Natural killer cell (primary cell): ENCODE data around the gene RFNG. TPM values are rescaled to one million over a fixed set of nuclear protein-coding genes. Genes with fewer than 3 reads are reported as not detected.

Experiments
- ATAC-seq, 3 donors: fragments of 150-1000 bp in 2 of 3; fragments of 200-7000 bp in 1 of 3; cut with Tn5 transposase; 1 replicate in 1 of 3; 2 replicates in 2 of 3; pipeline ENCODE4 v1.10.0; 2021; ENCODE audit warnings: mild to moderate bottlenecking in 2 of 3, moderate library complexity in 2 of 3
- DNase-seq, 2 donors: peaks; one replicate each; pipeline versions ENCODE4 v3.0.0 to v3.0.0-alpha.2; 2013 to 2021; ENCODE audit warnings: mixed read lengths in 1 of 2
- H3K27ac ChIP-seq: one replicate; pipeline ENCODE4 v1.5.1; 2013; ENCODE audit warnings: mild to moderate bottlenecking, low read length
- H3K27me3 ChIP-seq: one replicate; pipeline ENCODE4 v1.6.1; 2013; ENCODE audit warnings: low read length; ENCODE audit not compliant: control insufficient read depth, insufficient read depth
- H3K36me3 ChIP-seq: one replicate; pipeline ENCODE4 v1.6.1; 2013; ENCODE audit warnings: low read length; ENCODE audit not compliant: control insufficient read depth, insufficient read depth
- H3K4me1 ChIP-seq: one replicate; pipeline ENCODE4 v1.6.1; 2013; ENCODE audit warnings: low read length; ENCODE audit not compliant: control insufficient read depth, insufficient read depth
- H3K4me3 ChIP-seq: one replicate; pipeline ENCODE4 v1.5.1; 2013; ENCODE audit warnings: low read length
- H3K9me3 ChIP-seq: one replicate; pipeline ENCODE4 v1.6.1; 2013; ENCODE audit warnings: low read length; ENCODE audit not compliant: control insufficient read depth, insufficient read depth
- H3K27ac Mint-ChIP-seq, 2 donors: one replicate each; pipeline ENCODE4 v1.8.0; 2022; ENCODE audit warnings: mild to moderate bottlenecking in 2 of 2, mixed read lengths in 2 of 2, moderate library complexity in 1 of 2
- H3K27me3 Mint-ChIP-seq, 2 donors: one replicate each; pipeline ENCODE4 v1.8.0; 2022; ENCODE audit warnings: low read depth in 2 of 2, mixed read lengths in 2 of 2
- H3K36me3 Mint-ChIP-seq: one replicate; pipeline ENCODE4 v1.8.0; 2022; ENCODE audit warnings: mixed read lengths
- H3K4me1 Mint-ChIP-seq, 2 donors: one replicate each; pipeline ENCODE4 v1.8.0; 2022; ENCODE audit warnings: mixed read lengths in 2 of 2
- H3K4me3 Mint-ChIP-seq: one replicate; pipeline ENCODE4 v1.8.0; 2022; ENCODE audit warnings: mild to moderate bottlenecking, moderate library complexity, mixed read lengths
- H3K9me3 Mint-ChIP-seq, 2 donors: one replicate each; pipeline ENCODE4 v1.8.0; 2022; ENCODE audit warnings: mixed read lengths in 2 of 2
- WGBS: methylation state at CpG from one replicate; pipeline ENCODE4 v1.1.7; 2013; ENCODE audit warnings: missing lambda C conversion rate; ENCODE audit not compliant: insufficient coverage; 5-methylcytosine and 5-hydroxymethylcytosine counted together
- intact Hi-C: fragments of 100-400 bp; cut with micrococcal nuclease; formaldehyde crosslinking; loops from one replicate; pipeline ENCODE4 v1.14.2; 2022
- total RNA-seq, 4 donors: library from RNA; stranded (reverse); fragments of 120-200 nt in 1 of 4; gene quantifications; one replicate each; pipeline versions ENCODE4 v1.2.3 to v1.2.4, GENCODE V29; 2013 to 2022
- TF ChIP-seq, protein P1 (sequence below): fragments of 200-600 bp; IDR thresholded peaks from one replicate; pipeline ENCODE4 v1.8.0; 2022; ENCODE audit warnings: antibody characterized with exemption

RFNG gene
- total RNA-seq, 3 donors from 2014 or later (not counting 1 experiment from before 2014, with no cell fraction given), result 22.7 to 26.7 (median 23.2) TPM

DNA sequence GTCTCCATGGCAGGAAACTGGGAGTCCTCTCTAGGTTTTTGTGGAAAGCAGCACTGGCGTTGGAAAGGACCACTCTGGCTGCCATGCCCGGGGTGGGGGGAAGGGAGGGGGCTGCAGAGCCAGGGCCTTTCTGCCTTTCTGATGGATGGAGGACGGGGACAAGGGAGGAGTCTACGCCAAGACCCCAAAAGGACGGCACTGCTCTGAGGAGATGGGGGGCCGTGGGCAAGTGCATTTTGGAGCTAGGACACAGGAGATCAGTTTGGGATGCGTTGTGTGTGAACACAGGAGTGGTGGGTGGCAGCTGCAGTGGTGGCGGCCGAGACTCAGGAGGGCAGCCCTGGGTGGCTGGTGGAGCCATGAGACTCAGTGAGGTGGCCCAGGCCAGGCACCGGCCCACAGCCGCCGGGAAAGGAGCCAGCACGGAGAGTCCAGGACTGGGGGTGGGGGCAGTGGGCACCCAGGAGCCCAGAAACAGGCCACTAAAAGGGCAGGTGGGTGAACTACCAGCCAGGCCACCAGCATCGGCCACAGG lies 31.0 kb downstream of the RFNG start:
- ATAC-seq (no peak), DNase-seq (no peak)
- no peak overlapping the region for H3K27ac ChIP-seq
- TF ChIP-seq, protein P1, sequence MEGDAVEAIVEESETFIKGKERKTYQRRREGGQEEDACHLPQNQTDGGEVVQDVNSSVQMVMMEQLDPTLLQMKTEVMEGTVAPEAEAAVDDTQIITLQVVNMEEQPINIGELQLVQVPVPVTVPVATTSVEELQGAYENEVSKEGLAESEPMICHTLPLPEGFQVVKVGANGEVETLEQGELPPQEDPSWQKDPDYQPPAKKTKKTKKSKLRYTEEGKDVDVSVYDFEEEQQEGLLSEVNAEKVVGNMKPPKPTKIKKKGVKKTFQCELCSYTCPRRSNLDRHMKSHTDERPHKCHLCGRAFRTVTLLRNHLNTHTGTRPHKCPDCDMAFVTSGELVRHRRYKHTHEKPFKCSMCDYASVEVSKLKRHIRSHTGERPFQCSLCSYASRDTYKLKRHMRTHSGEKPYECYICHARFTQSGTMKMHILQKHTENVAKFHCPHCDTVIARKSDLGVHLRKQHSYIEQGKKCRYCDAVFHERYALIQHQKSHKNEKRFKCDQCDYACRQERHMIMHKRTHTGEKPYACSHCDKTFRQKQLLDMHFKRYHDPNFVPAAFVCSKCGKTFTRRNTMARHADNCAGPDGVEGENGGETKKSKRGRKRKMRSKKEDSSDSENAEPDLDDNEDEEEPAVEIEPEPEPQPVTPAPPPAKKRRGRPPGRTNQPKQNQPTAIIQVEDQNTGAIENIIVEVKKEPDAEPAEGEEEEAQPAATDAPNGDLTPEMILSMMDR, result no peak
- Mint-ChIP-seq H3K4me1 (peaks cover 7 to 34% of the 10 kb centered on the region in 2 donors), H3K36me3 (no peaks in the 10 kb centered on the region), H3K4me3 (peak overlapping the region; percentile 25), H3K27ac (no peak overlapping the region), H3K27me3 (no peaks in the 10 kb centered on the region), H3K9me3 (no peaks in the 10 kb centered on the region)
- no peaks in the 10 kb centered on the region for H3K36me3 ChIP-seq
- no peaks in the 10 kb centered on the region for H3K9me3 ChIP-seq
- intact Hi-C loops, result no loop called here
- H3K4me3 ChIP-seq, result no peak overlapping the region
- H3K4me1 ChIP-seq, result peaks cover 29% of the 10 kb centered on the region
- 93% methylated on average over 14 of the region's 14 CpGs for WGBS
- no peaks in the 10 kb centered on the region for H3K27me3 ChIP-seq

DNA sequence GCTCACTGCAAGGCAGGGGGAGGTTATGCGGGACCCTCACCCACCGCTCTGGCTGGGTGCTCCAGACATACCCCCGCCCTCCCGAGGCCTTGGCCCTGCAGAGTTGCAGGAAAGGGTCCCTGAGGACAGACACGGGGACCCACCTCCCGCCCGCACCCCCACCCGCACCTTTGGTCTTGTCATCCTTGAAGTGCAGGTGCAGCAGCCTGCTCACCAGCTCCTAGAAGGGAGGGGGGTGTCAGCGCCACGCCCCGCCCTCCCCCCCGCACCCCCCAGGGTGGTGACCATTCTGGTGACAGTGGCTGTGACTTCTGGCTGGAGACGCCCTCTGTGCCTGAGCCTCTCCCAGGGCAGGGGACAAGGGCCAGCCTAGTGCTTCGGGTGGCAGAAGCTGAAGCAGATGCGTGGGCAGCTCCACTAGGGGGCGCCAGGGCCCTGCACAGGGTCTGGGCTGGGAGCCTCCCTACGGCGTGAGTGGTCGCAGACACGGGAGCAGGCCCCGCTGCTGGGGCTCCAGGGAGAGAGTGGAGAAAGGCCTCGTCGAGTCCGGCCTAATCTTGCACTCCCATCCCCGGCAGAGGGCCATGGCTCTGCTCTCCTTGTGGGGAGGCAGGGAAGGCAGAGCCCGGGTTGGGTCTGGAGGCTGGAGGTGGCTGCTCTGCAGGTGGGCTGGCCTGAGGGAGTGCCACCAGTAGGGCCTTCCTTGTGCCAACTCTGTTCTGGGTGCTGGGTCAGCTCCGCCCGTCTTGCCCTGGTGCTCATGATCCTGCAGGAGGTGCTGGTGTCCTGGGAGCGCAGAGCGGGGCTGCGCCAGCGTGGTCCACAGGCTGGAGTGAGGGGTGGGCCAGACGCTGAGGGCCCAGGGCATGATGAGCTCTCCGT lies 31.7 kb downstream of the RFNG start:
- Histone ChIP-seq H3K27ac (no peak overlapping the region), H3K27me3 (no peaks in the 10 kb centered on the region), H3K9me3 (no peaks in the 10 kb centered on the region), H3K4me1 (peaks cover 29% of the 10 kb centered on the region), H3K4me3 (no peak overlapping the region), H3K36me3 (no peaks in the 10 kb centered on the region)
- H3K27me3 Mint-ChIP-seq, result no peaks in the 10 kb centered on the region
- ATAC-seq, result no peak
- 77% methylated on average over 32 of the region's 34 CpGs for WGBS
- H3K36me3 Mint-ChIP-seq, result no peaks in the 10 kb centered on the region
- H3K9me3 Mint-ChIP-seq, result no peaks in the 10 kb centered on the region
- H3K27ac Mint-ChIP-seq, result no peak overlapping the region
- DNase-seq, result peak; percentile 52 to 75
- intact Hi-C loops, result no loop called here
- peak overlapping the region; percentile 37 for H3K4me3 Mint-ChIP-seq
- TF ChIP-seq, protein P1, result peak; percentile 56
- H3K4me1 Mint-ChIP-seq, result peaks cover 7 to 34% of the 10 kb centered on the region in 2 donors

DNA sequence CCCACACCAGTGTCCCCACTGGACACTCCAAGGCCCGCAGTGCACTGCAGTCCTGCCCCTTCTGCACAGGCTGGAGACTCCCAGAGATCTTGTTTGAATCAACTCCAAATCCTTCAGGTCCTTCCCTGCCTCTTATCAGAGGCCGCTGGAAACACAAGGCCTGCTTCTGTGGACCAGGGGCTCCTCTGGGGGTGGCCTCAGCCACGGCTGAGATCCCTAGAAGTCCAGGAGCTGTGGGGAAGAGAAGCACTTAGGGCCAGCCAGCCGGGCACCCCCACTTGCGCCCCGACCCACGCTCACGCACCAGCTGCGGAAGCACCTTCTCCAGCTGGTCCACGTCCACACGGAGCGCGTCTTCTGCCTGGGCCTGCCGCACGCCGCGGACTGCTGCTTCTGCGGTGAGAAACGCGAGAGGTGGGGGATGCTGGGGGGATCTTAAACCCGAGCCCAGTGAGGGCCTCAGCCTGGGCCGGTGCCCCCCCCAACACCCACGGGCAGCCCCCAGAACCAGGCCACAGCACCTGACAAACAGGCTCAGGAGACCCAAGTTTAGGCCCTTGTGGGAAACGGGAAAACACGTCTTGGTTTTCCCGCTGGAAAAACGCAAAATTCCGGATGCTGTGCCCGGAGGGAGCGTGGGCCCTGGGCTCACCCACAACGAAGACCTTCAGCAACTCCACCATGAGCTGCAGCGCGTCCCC lies 32.5 kb downstream of the RFNG start:
- H3K27ac ChIP-seq, result no peak overlapping the region
- H3K27me3 Mint-ChIP-seq, result no peaks in the 10 kb centered on the region
- H3K36me3 Mint-ChIP-seq, result no peaks in the 10 kb centered on the region
- WGBS, result 96% methylated on average over 33 of the region's 33 CpGs
- H3K4me3 ChIP-seq, result no peak overlapping the region
- no peak for DNase-seq
- no peaks in the 10 kb centered on the region for H3K9me3 Mint-ChIP-seq
- intact Hi-C loops, result no loop called here
- H3K4me3 Mint-ChIP-seq, result no peak overlapping the region
- H3K36me3 ChIP-seq, result no peaks in the 10 kb centered on the region
- ATAC-seq, result no peak
- H3K4me1 ChIP-seq, result peaks cover 22% of the 10 kb centered on the region
- no peak overlapping the region for H3K27ac Mint-ChIP-seq
- TF ChIP-seq, protein P1, result no peak
- H3K4me1 Mint-ChIP-seq, result peaks cover 6 to 31% of the 10 kb centered on the region in 2 donors
- H3K27me3 ChIP-seq, result no peaks in the 10 kb centered on the region
- H3K9me3 ChIP-seq, result no peaks in the 10 kb centered on the region
